Nephron (organoid): Measurements from ENCODE around the gene SEL1L.

Experiments used
- H3K27ac Mint-ChIP-seq, 3 experiments: 2 replicates each; pipeline ENCODE4 v1.8.0; 2020; ENCODE audit warnings: mixed read lengths in 3 of 3, mild to moderate bottlenecking in 2 of 3, moderate library complexity in 1 of 3
- H3K27me3 Mint-ChIP-seq: 2 replicates; pipeline ENCODE4 v1.8.0; 2021; ENCODE audit warnings: low read depth, mild to moderate bottlenecking, moderate library complexity, mixed read lengths
- H3K36me3 Mint-ChIP-seq: 2 replicates; pipeline ENCODE4 v1.8.0; 2020; ENCODE audit warnings: low read depth, mixed read lengths
- H3K4me1 Mint-ChIP-seq: 2 replicates; pipeline ENCODE4 v1.8.0; 2020; ENCODE audit warnings: mixed read lengths
- H3K4me3 Mint-ChIP-seq, 3 experiments: 2 replicates each; pipeline ENCODE4 v1.8.0; 2020; ENCODE audit warnings: mild to moderate bottlenecking in 3 of 3, mixed read lengths in 3 of 3, moderate library complexity in 2 of 3
- H3K9me3 Mint-ChIP-seq: 2 replicates; pipeline ENCODE4 v1.8.0; 2020; ENCODE audit warnings: mixed read lengths
- CTCF ChIP-seq, 3 experiments: fragments of 200-600 bp; sonication (generic); IDR thresholded peaks; one replicate each; pipeline ENCODE4 v1.5.0; 2021; ENCODE audit warnings: antibody characterized with exemption in 3 of 3; ENCODE audit not compliant: unreplicated experiment in 3 of 3

The SEL1L gene

GRCh38 chr14:81536241-81536771 is 2.7 kb upstream of the SEL1L start:
- peaks cover 24% of the 10 kb centered on the region for H3K4me1 Mint-ChIP-seq
- no peak for TF ChIP-seq CTCF (IDR thresholded peaks at IDR 0.05; ENCODE audit: unreplicated experiment in 3 of 3)
- peak overlapping the region in 1 of 3 experiments; percentile 24 for H3K27ac Mint-ChIP-seq
- H3K27me3 Mint-ChIP-seq, result no peaks in the 10 kb centered on the region
- H3K9me3 Mint-ChIP-seq, result peaks cover 7% of the 10 kb centered on the region
- H3K36me3 Mint-ChIP-seq, result no peaks in the 10 kb centered on the region
- H3K4me3 Mint-ChIP-seq, result no peak overlapping the region

- no peaks in the 10 kb centered on the region for H3K27me3 Mint-ChIP-seq
- H3K27ac Mint-ChIP-seq, result peak overlapping the region in 2 of 3 experiments; percentile 21 to 24
- peaks cover 7% of the 10 kb centered on the region for H3K9me3 Mint-ChIP-seq
- no peak for TF ChIP-seq CTCF (IDR thresholded peaks at IDR 0.05; ENCODE audit: unreplicated experiment in 3 of 3)
- H3K4me3 Mint-ChIP-seq, result peak overlapping the region; percentile 0 to 48 (median 46)
- H3K36me3 Mint-ChIP-seq, result no peaks in the 10 kb centered on the region
- H3K4me1 Mint-ChIP-seq, result peaks cover 24% of the 10 kb centered on the region
Measured at GRCh38 chr14:81535396-81536164, 1.9 kb upstream of the SEL1L start.

- peak overlapping the region in 2 of 3 experiments; percentile 46 to 54 for H3K4me3 Mint-ChIP-seq
- H3K4me1 Mint-ChIP-seq, result peaks cover 24% of the 10 kb centered on the region
- peaks cover 7% of the 10 kb centered on the region for H3K9me3 Mint-ChIP-seq
- TF ChIP-seq CTCF (IDR thresholded peaks at IDR 0.05; ENCODE audit: unreplicated experiment in 3 of 3), result no peak
- peak overlapping the region; percentile 2 to 66 (median 63) for H3K27ac Mint-ChIP-seq
- H3K27me3 Mint-ChIP-seq, result no peaks in the 10 kb centered on the region
- H3K36me3 Mint-ChIP-seq, result no peaks in the 10 kb centered on the region
Measured at GRCh38 chr14:81534510-81535074, 939 bp upstream of the SEL1L start.

- TF ChIP-seq CTCF (IDR thresholded peaks at IDR 0.05; ENCODE audit: unreplicated experiment in 3 of 3), result no peak
- Mint-ChIP-seq H3K4me3 (peak overlapping the region; percentile 94 to 98 (median 95)), H3K27ac (peak overlapping the region in 1 of 3 experiments; percentile 44), H3K4me1 (peaks cover 24% of the 10 kb centered on the region), H3K27me3 (no peaks in the 10 kb centered on the region), H3K36me3 (no peaks in the 10 kb centered on the region), H3K9me3 (peaks cover 7% of the 10 kb centered on the region)
Measured at GRCh38 chr14:81533212-81533535, 479 bp downstream of the SEL1L start.

- TF ChIP-seq CTCF (IDR thresholded peaks at IDR 0.05; ENCODE audit: unreplicated experiment in 3 of 3), result no peak
- Mint-ChIP-seq H3K4me3 (no peak overlapping the region), H3K4me1 (peaks cover 19% of the 10 kb centered on the region), H3K36me3 (peaks cover 26% of the 10 kb centered on the region), H3K27ac (no peak overlapping the region), H3K27me3 (no peaks in the 10 kb centered on the region), H3K9me3 (no peaks in the 10 kb centered on the region)
Measured at GRCh38 chr14:81529391-81529790, 4.3 kb downstream of the SEL1L start.
